AG04450 (cell line): Measurements from ENCODE around the gene HES5. TPM values are rescaled to one million over a fixed set of nuclear protein-coding genes. Genes with fewer than 3 reads are reported as not detected.
"Not testable (repeated sequence)": the region's sequence is repeated elsewhere in the genome, so short reads cannot be mapped to it uniquely, and the experiment has no call there.

Source experiments
- CTCF ChIA-PET: fragments of 300-600, 350-600 bp; formaldehyde crosslinking; extraction: SDS; loops from one replicate; lab custom pipeline; 2022; ENCODE audit warnings: antibody characterized with exemption, inconsistent platforms; lab: Charles Lee
- POLR2A ChIA-PET: fragments of 350-600 bp; formaldehyde crosslinking; extraction: SDS; loops from one replicate; lab custom pipeline; 2021; ENCODE audit warnings: antibody characterized with exemption, inconsistent platforms; lab: Yijun Ruan, JAX
- DNase-seq: peaks from one replicate; pipeline ENCODE4 v3.0.0-alpha.2; 2011; ENCODE audit warnings: low read depth, low spot score
- H3K27ac ChIP-seq: one replicate; pipeline ENCODE4 v1.5.1; 2012; ENCODE audit warnings: low read depth, low read length, control low read depth
- H3K27me3 ChIP-seq: one replicate; pipeline ENCODE4 v1.6.0; 2012; ENCODE audit warnings: low read length; ENCODE audit not compliant: control insufficient read depth, insufficient read depth
- H3K4me3 ChIP-seq: 2 replicates; pipeline ENCODE4 v1.5.1; 2011; ENCODE audit warnings: mild to moderate bottlenecking, low read depth, low read length, control low read depth
- H3K9me3 ChIP-seq: 2 replicates; pipeline ENCODE4 v1.5.1; 2012; ENCODE audit warnings: low read length; ENCODE audit not compliant: control insufficient read depth, insufficient read depth
- CTCF ChIP-seq: IDR thresholded peaks from 2 replicates; pipeline ENCODE4 v1.5.1; 2011; ENCODE audit warnings: low read depth, low read length, control low read depth, inconsistent platforms
- polyA minus RNA-seq: library from RNA; depleted of rRNA, polyadenylated mRNA; stranded (reverse); fragments of >200 nt; gene quantifications from 2 replicates; pipeline ENCODE4 v1.2.3, GENCODE V29; 2011; rRNA and poly(A)+ RNA removed
- polyA plus RNA-seq: library from polyadenylated mRNA; depleted of rRNA; stranded (reverse); fragments of >200 nt; gene quantifications from 2 replicates; pipeline ENCODE4 v1.2.3, GENCODE V29; 2011; rRNA removed

The HES5 gene
- polyA plus RNA-seq (not detected in 2 replicates), polyA minus RNA-seq (not detected in 2 replicates)

GRCh38 chr1:2529784-2530512 lies at the start of gene HES5:
TSS of gene HES5 (minus strand) at chr1:2530263. CDS start at chr1:2530164, 99 bp downstream.
- no peak within 1 kb of the TSS for H3K27ac ChIP-seq
- peaks cover 35% of the 10 kb centered on the region for H3K27me3 ChIP-seq
- CTCF ChIA-PET: interaction anchor here (1.4 kb wide), 1 partner anchor 18 kb away, joined by 4 read pairs; no protein-coding TSS in a partner anchor
- POLR2A ChIA-PET: no interaction called here
- no peak within 1 kb of the TSS for H3K4me3 ChIP-seq
- no peak for TF ChIP-seq CTCF
- DNase-seq: no peak
- H3K9me3 ChIP-seq: no peaks in the 10 kb centered on the region; the same call in 1 of the 2 replicates

GRCh38 chr1:2578758-2579118 lies 48.7 kb upstream of the HES5 start:
- POLR2A ChIA-PET: interaction anchor here (0.8 kb wide), 1 partner anchor 54 kb away, joined by 5 read pairs; the partner anchor contains the start of gene MMEL1
- CTCF ChIA-PET: no interaction called here
- Histone ChIP-seq H3K9me3 (no peaks in the 10 kb centered on the region; the same call in 1 of the 2 replicates), H3K27ac (no peak overlapping the region), H3K27me3 (peaks cover 2% of the 10 kb centered on the region), H3K4me3 (no peak overlapping the region)
- no peak for TF ChIP-seq CTCF
- DNase-seq: no peak

GRCh38 chr1:2577565-2578075 lies 47.6 kb upstream of the HES5 start:
- DNase-seq, POLR2A ChIA-PET, H3K9me3 ChIP-seq, CTCF ChIA-PET, H3K27me3 ChIP-seq, H3K27ac ChIP-seq, H3K4me3 ChIP-seq: not testable (repeated sequence)

GRCh38 chr1:2575801-2576663 lies 46.0 kb upstream of the HES5 start:
- ChIA-PET POLR2A (no interaction called here), CTCF (no interaction called here)
- TF ChIP-seq CTCF: no peak
- H3K4me3 ChIP-seq: no peak overlapping the region
- DNase-seq: no peak
- H3K9me3 ChIP-seq: no peaks in the 10 kb centered on the region; the same call in 1 of the 2 replicates
- H3K27ac ChIP-seq: no peak overlapping the region
- H3K27me3 ChIP-seq: peaks cover 11% of the 10 kb centered on the region

- DNase-seq: no peak
These were observed 44.3 kb upstream of the HES5 start for GRCh38 chr1:2574350-2574749.

More at GRCh38 chr1:2574350-2574749, 44.3 kb upstream of the HES5 start:
- POLR2A ChIA-PET: no interaction called here
- Histone ChIP-seq H3K4me3 (no peak overlapping the region), H3K9me3 (no peaks in the 10 kb centered on the region; the same call in 1 of the 2 replicates), H3K27me3 (peaks cover 14% of the 10 kb centered on the region), H3K27ac (no peak overlapping the region)
- CTCF ChIA-PET: no interaction called here
- TF ChIP-seq CTCF: no peak
